SK-N-SH treated with all-trans-retinoic acid at 6 μM for 48 hours (cell line): ENCODE measurements around the gene GPR161.

ENCODE experiments used
- PATZ1 ChIP-seq: fragments of 250-450 bp; sonication (Bioruptor Pico); IDR thresholded peaks from 2 replicates; pipeline ENCODE4 v1.8.0; 2020; ENCODE audit warnings: mild to moderate bottlenecking, moderate library complexity, borderline replicate concordance
- ZFP3 ChIP-seq: fragments of 250-450 bp; sonication (Bioruptor Pico); IDR thresholded peaks from 2 replicates; pipeline ENCODE4 v1.5.0; 2020; ENCODE audit warnings: mild to moderate bottlenecking, moderate library complexity

- no peak for TF ChIP-seq ZFP3
- no peak for TF ChIP-seq PATZ1
These were observed 26.9 kb upstream of the GPR161 start for GRCh38 chr1:168163670-168164069.
